Kidney tubule cell (primary cell): Measurements from ENCODE around the gene MARK1.

Experiments used
- DNase-seq: peaks from one replicate; pipeline ENCODE4 v3.0.0-alpha.2; 2018; ENCODE audit warnings: low spot score

MARK1 gene

GRCh38 chr1:220691053-220691684 is 163.2 kb downstream of the MARK1 start:
- peak; percentile 2 for DNase-seq

- DNase-seq: no peak
These were observed 164.7 kb downstream of the MARK1 start for GRCh38 chr1:220692436-220693228.

GRCh38 chr1:220694866-220695382 is 167.0 kb downstream of the MARK1 start:
- DNase-seq: no peak

GRCh38 chr1:220695426-220695825 is 167.5 kb downstream of the MARK1 start:
- DNase-seq: no peak

- DNase-seq: no peak
These were observed 168.4 kb downstream of the MARK1 start for GRCh38 chr1:220696226-220696862.

- DNase-seq: peak; percentile 56
These were observed 168.9 kb downstream of the MARK1 start for GRCh38 chr1:220696863-220697231.

- DNase-seq: no peak
These were observed 169.4 kb downstream of the MARK1 start for GRCh38 chr1:220697326-220697725.

GRCh38 chr1:220698607-220699016 is 170.7 kb downstream of the MARK1 start:
- no peak for DNase-seq

GRCh38 chr1:220699044-220699443 is 171.1 kb downstream of the MARK1 start:
- no peak for DNase-seq

- DNase-seq: no peak
These were observed 172.7 kb downstream of the MARK1 start for GRCh38 chr1:220700556-220701179.

- DNase-seq: no peak
These were observed 174.0 kb downstream of the MARK1 start for GRCh38 chr1:220701974-220702373.

- DNase-seq: no peak
These were observed 174.9 kb downstream of the MARK1 start for GRCh38 chr1:220702733-220703270.

- DNase-seq: no peak
These were observed 175.4 kb downstream of the MARK1 start for GRCh38 chr1:220703305-220703704.

- no peak for DNase-seq
These were observed 177.8 kb downstream of the MARK1 start for GRCh38 chr1:220705782-220706181.

- DNase-seq: no peak
These were observed 178.5 kb downstream of the MARK1 start for GRCh38 chr1:220706480-220706879.

- no peak for DNase-seq
These were observed 179.2 kb downstream of the MARK1 start for GRCh38 chr1:220707160-220707559.

- no peak for DNase-seq
These were observed 180.3 kb downstream of the MARK1 start for GRCh38 chr1:220708244-220708643.

- no peak for DNase-seq
These were observed 181.2 kb downstream of the MARK1 start for GRCh38 chr1:220708936-220709801.

GRCh38 chr1:220710333-220710732 is 182.4 kb downstream of the MARK1 start:
- no peak for DNase-seq

- no peak for DNase-seq
These were observed 183.3 kb downstream of the MARK1 start for GRCh38 chr1:220711056-220711809.
